ENCODE measurements around the gene AXIN2.

The AXIN2 gene

GRCh38 chr17:65592125-65592965, 30.9 kb upstream of the AXIN2 start:
- DNase-seq (no peak), ATAC-seq (replicated peaks) (no peak)
- Mint-ChIP-seq H3K27me3 (peaks cover 17 to 30% of the 10 kb centered on the region in 2 donors), H3K27ac (no peak overlapping the region), H3K4me3 (no peak overlapping the region), H3K4me1 (peaks cover 9 to 21% of the 10 kb centered on the region in 2 donors), H3K9me3 (no peaks in the 10 kb centered on the region), H3K36me3 (no peaks in the 10 kb centered on the region)

GRCh38 chr17:65589321-65589720, 27.9 kb upstream of the AXIN2 start:
- ATAC-seq (replicated peaks), result no peak
- Mint-ChIP-seq H3K4me1 (peaks cover 11 to 23% of the 10 kb centered on the region in 2 donors), H3K27me3 (peaks cover 30 to 36% of the 10 kb centered on the region in 2 donors)

GRCh38 chr17:65588181-65588808, 26.8 kb upstream of the AXIN2 start:
- no peaks in the 10 kb centered on the region for H3K9me3 Mint-ChIP-seq
- peaks cover 23 to 26% of the 10 kb centered on the region in 2 donors for H3K27me3 Mint-ChIP-seq
- no peak overlapping the region for H3K4me3 Mint-ChIP-seq
- ATAC-seq (replicated peaks) (no peak), DNase-seq (no peak)
- H3K36me3 Mint-ChIP-seq, result no peaks in the 10 kb centered on the region
- H3K4me1 Mint-ChIP-seq, result peaks cover 3 to 16% of the 10 kb centered on the region in 2 donors
- no peak overlapping the region for H3K27ac Mint-ChIP-seq

More at GRCh38 chr17:65589321-65589720, 27.9 kb upstream of the AXIN2 start:
- no peak overlapping the region for H3K27ac Mint-ChIP-seq
- DNase-seq, result no peak
- no peaks in the 10 kb centered on the region for H3K9me3 Mint-ChIP-seq
- no peak overlapping the region for H3K4me3 Mint-ChIP-seq
- no peaks in the 10 kb centered on the region for H3K36me3 Mint-ChIP-seq

GRCh38 chr17:65587534-65588180, 26.2 kb upstream of the AXIN2 start:
- H3K4me1 Mint-ChIP-seq, result peaks cover 2 to 10% of the 10 kb centered on the region in 2 donors
- H3K27me3 Mint-ChIP-seq, result peaks cover 16 to 20% of the 10 kb centered on the region in 2 donors
- no peak overlapping the region for H3K4me3 Mint-ChIP-seq
- ATAC-seq (replicated peaks), result no peak
- DNase-seq, result no peak
- H3K9me3 Mint-ChIP-seq, result no peaks in the 10 kb centered on the region
- no peak overlapping the region for H3K27ac Mint-ChIP-seq
- H3K36me3 Mint-ChIP-seq, result no peaks in the 10 kb centered on the region

GRCh38 chr17:65586899-65587298, 25.5 kb upstream of the AXIN2 start:
- ATAC-seq (replicated peaks), result no peak
- H3K4me1 Mint-ChIP-seq, result peaks cover 2 to 10% of the 10 kb centered on the region in 2 donors
- no peak for DNase-seq
- no peaks in the 10 kb centered on the region for H3K36me3 Mint-ChIP-seq
- peaks cover 13 to 19% of the 10 kb centered on the region in 2 donors for H3K27me3 Mint-ChIP-seq
- H3K27ac Mint-ChIP-seq, result no peak overlapping the region
- no peak overlapping the region for H3K4me3 Mint-ChIP-seq
- H3K9me3 Mint-ChIP-seq, result no peaks in the 10 kb centered on the region

GRCh38 chr17:65584604-65585521, 23.4 kb upstream of the AXIN2 start:
- no peaks in the 10 kb centered on the region for H3K9me3 Mint-ChIP-seq
- H3K4me3 Mint-ChIP-seq, result no peak overlapping the region
- no peaks in the 10 kb centered on the region for H3K36me3 Mint-ChIP-seq
- peaks cover 2 to 10% of the 10 kb centered on the region in 2 donors for H3K4me1 Mint-ChIP-seq
- ATAC-seq (replicated peaks), result no peak
- no peak overlapping the region for H3K27ac Mint-ChIP-seq
- peaks cover 13 to 19% of the 10 kb centered on the region in 2 donors for H3K27me3 Mint-ChIP-seq
- DNase-seq, result no peak

GRCh38 chr17:65583921-65584603, 22.6 kb upstream of the AXIN2 start:
- peaks cover 2 to 10% of the 10 kb centered on the region in 2 donors for H3K4me1 Mint-ChIP-seq
- H3K27me3 Mint-ChIP-seq, result peaks cover 13 to 16% of the 10 kb centered on the region in 2 donors
- no peak overlapping the region for H3K27ac Mint-ChIP-seq
- H3K9me3 Mint-ChIP-seq, result no peaks in the 10 kb centered on the region
- ATAC-seq (replicated peaks) (no peak), DNase-seq (no peak)
- H3K4me3 Mint-ChIP-seq, result no peak overlapping the region
- H3K36me3 Mint-ChIP-seq, result no peaks in the 10 kb centered on the region

- Mint-ChIP-seq H3K27me3 (peaks cover 0 to 10% of the 10 kb centered on the region in 2 donors), H3K27ac (no peak overlapping the region), H3K9me3 (no peaks in the 10 kb centered on the region), H3K36me3 (no peaks in the 10 kb centered on the region), H3K4me3 (no peak overlapping the region), H3K4me1 (no peaks in the 10 kb centered on the region)
- DNase-seq (no peak), ATAC-seq (replicated peaks) (no peak)
Measured at GRCh38 chr17:65576939-65577338, 15.5 kb upstream of the AXIN2 start.

GRCh38 chr17:65573282-65573602, 11.8 kb upstream of the AXIN2 start:
- no peak overlapping the region for H3K27ac Mint-ChIP-seq
- H3K27me3 Mint-ChIP-seq, result peaks cover 15 to 27% of the 10 kb centered on the region in 2 donors
- ATAC-seq (replicated peaks) (no peak), DNase-seq (no peak)
- no peaks in the 10 kb centered on the region for H3K36me3 Mint-ChIP-seq
- peaks cover 13 to 14% of the 10 kb centered on the region in 2 donors for H3K4me1 Mint-ChIP-seq
- no peak overlapping the region for H3K4me3 Mint-ChIP-seq
- peaks cover 0 to 3% of the 10 kb centered on the region in 2 donors for H3K9me3 Mint-ChIP-seq

GRCh38 chr17:65572581-65573281, 11.3 kb upstream of the AXIN2 start:
- H3K4me3 Mint-ChIP-seq, result no peak overlapping the region
- no peak for DNase-seq
- H3K27ac Mint-ChIP-seq, result no peak overlapping the region
- H3K36me3 Mint-ChIP-seq, result no peaks in the 10 kb centered on the region
- H3K9me3 Mint-ChIP-seq, result peaks cover 0 to 4% of the 10 kb centered on the region in 2 donors
- no peak for ATAC-seq (replicated peaks)
- peaks cover 15 to 20% of the 10 kb centered on the region in 2 donors for H3K4me1 Mint-ChIP-seq
- peaks cover 16 to 28% of the 10 kb centered on the region in 2 donors for H3K27me3 Mint-ChIP-seq

- DNase-seq (no peak), ATAC-seq (replicated peaks) (no peak)
- peaks cover 16 to 26% of the 10 kb centered on the region in 2 donors for H3K27me3 Mint-ChIP-seq
- peaks cover 0 to 4% of the 10 kb centered on the region in 2 donors for H3K9me3 Mint-ChIP-seq
- H3K4me3 Mint-ChIP-seq, result no peak overlapping the region
- no peak overlapping the region for H3K27ac Mint-ChIP-seq
- no peaks in the 10 kb centered on the region for H3K36me3 Mint-ChIP-seq
- H3K4me1 Mint-ChIP-seq, result peaks cover 15 to 24% of the 10 kb centered on the region in 2 donors
Measured at GRCh38 chr17:65572186-65572580, 10.7 kb upstream of the AXIN2 start.

GRCh38 chr17:65568918-65569317, 7.5 kb upstream of the AXIN2 start:
- H3K4me3 Mint-ChIP-seq, result peak overlapping the region in 1 of 2 donors; percentile 41
- H3K27me3 Mint-ChIP-seq, result peaks cover 16 to 39% of the 10 kb centered on the region in 2 donors
- no peak for DNase-seq
- H3K4me1 Mint-ChIP-seq, result peaks cover 17 to 40% of the 10 kb centered on the region in 2 donors
- H3K27ac Mint-ChIP-seq, result no peak overlapping the region
- no peaks in the 10 kb centered on the region for H3K36me3 Mint-ChIP-seq
- H3K9me3 Mint-ChIP-seq, result peaks cover 0 to 4% of the 10 kb centered on the region in 2 donors
- peak; percentile 72 to 76 for ATAC-seq (replicated peaks)

GRCh38 chr17:65567566-65567965, 6.1 kb upstream of the AXIN2 start:
- H3K36me3 Mint-ChIP-seq, result no peaks in the 10 kb centered on the region
- ATAC-seq (replicated peaks), result peak; percentile 65 to 72
- no peak overlapping the region for H3K27ac Mint-ChIP-seq
- peak overlapping the region in 1 of 2 donors; percentile 28 for H3K4me3 Mint-ChIP-seq
- peak; percentile 38 for DNase-seq
- H3K9me3 Mint-ChIP-seq, result peaks cover 0 to 4% of the 10 kb centered on the region in 2 donors
- peaks cover 17 to 54% of the 10 kb centered on the region in 2 donors for H3K4me1 Mint-ChIP-seq
- peaks cover 16 to 32% of the 10 kb centered on the region in 2 donors for H3K27me3 Mint-ChIP-seq

Measured in stimulated activated naive B cell treated with anti-CD40 and anti-IgM and Interleukin-4, amounts not matched to agents 10 μg/mL and 1 μg/mL and 100 μg/mL, for 72 hours (primary cell).